Stimulated activated naive B cell treated with anti-CD40 and anti-IgM and Interleukin-4, amounts not matched to agents 10 μg/mL and 1 μg/mL and 100 μg/mL, for 72 hours (primary cell): Measurements from ENCODE around the gene CHD2.

Experiments
- ATAC-seq, 2 donors: fragments of 150-1000 bp; cut with Tn5 transposase; replicated peaks; 2 replicates each; pipeline ENCODE4 v1.10.0; 2021; ENCODE audit warnings: moderate library complexity in 1 of 2
- DNase-seq: peaks from one replicate; pipeline ENCODE4 v3.0.0; 2021
- H3K27ac Mint-ChIP-seq: one replicate; pipeline ENCODE4 v1.8.0; 2022; ENCODE audit warnings: mild to moderate bottlenecking, mixed read lengths
- H3K27me3 Mint-ChIP-seq, 2 donors: one replicate each; pipeline ENCODE4 v1.8.0; 2022; ENCODE audit warnings: mixed read lengths in 2 of 2
- H3K36me3 Mint-ChIP-seq, 2 donors: one replicate each; pipeline ENCODE4 v1.8.0; 2022; ENCODE audit warnings: mixed read lengths in 2 of 2, mild to moderate bottlenecking in 1 of 2
- H3K4me1 Mint-ChIP-seq, 2 donors: one replicate each; pipeline ENCODE4 v1.8.0; 2022; ENCODE audit warnings: mixed read lengths in 2 of 2, mild to moderate bottlenecking in 1 of 2
- H3K4me3 Mint-ChIP-seq, 2 donors: one replicate each; pipeline ENCODE4 v1.8.0; 2022; ENCODE audit warnings: mild to moderate bottlenecking in 2 of 2, mixed read lengths in 2 of 2, moderate library complexity in 1 of 2
- H3K9me3 Mint-ChIP-seq, 2 donors: one replicate each; pipeline ENCODE4 v1.8.0; 2022; ENCODE audit warnings: mixed read lengths in 2 of 2, mild to moderate bottlenecking in 1 of 2

The CHD2 gene

GRCh38 chr15:92938387-92938786 is 38.3 kb downstream of the CHD2 start:
- peaks cover 53 to 56% of the 10 kb centered on the region in 2 donors for H3K36me3 Mint-ChIP-seq
- no peaks in the 10 kb centered on the region for H3K9me3 Mint-ChIP-seq
- peaks cover 6 to 25% of the 10 kb centered on the region in 2 donors for H3K4me1 Mint-ChIP-seq
- H3K27me3 Mint-ChIP-seq, result no peaks in the 10 kb centered on the region
- H3K27ac Mint-ChIP-seq, result peak overlapping the region; percentile 3
- ATAC-seq, result no peak
- no peak overlapping the region for H3K4me3 Mint-ChIP-seq
- no peak for DNase-seq

GRCh38 chr15:92941668-92942067 is 41.5 kb downstream of the CHD2 start:
- H3K27me3 Mint-ChIP-seq, result no peaks in the 10 kb centered on the region
- H3K9me3 Mint-ChIP-seq, result peaks cover 7 to 11% of the 10 kb centered on the region in 2 donors
- no peak for ATAC-seq
- peaks cover 46 to 55% of the 10 kb centered on the region in 2 donors for H3K36me3 Mint-ChIP-seq
- H3K27ac Mint-ChIP-seq, result no peak overlapping the region
- DNase-seq, result no peak
- no peak overlapping the region for H3K4me3 Mint-ChIP-seq
- H3K4me1 Mint-ChIP-seq, result peaks cover 8 to 20% of the 10 kb centered on the region in 2 donors

GRCh38 chr15:92942706-92943105 is 42.6 kb downstream of the CHD2 start:
- peaks cover 8 to 20% of the 10 kb centered on the region in 2 donors for H3K4me1 Mint-ChIP-seq
- DNase-seq (no peak), ATAC-seq (no peak)
- no peaks in the 10 kb centered on the region for H3K27me3 Mint-ChIP-seq
- peaks cover 52 to 61% of the 10 kb centered on the region in 2 donors for H3K36me3 Mint-ChIP-seq
- H3K4me3 Mint-ChIP-seq, result no peak overlapping the region
- H3K9me3 Mint-ChIP-seq, result peaks cover 13 to 20% of the 10 kb centered on the region in 2 donors
- H3K27ac Mint-ChIP-seq, result peak overlapping the region; percentile 77

DNA sequence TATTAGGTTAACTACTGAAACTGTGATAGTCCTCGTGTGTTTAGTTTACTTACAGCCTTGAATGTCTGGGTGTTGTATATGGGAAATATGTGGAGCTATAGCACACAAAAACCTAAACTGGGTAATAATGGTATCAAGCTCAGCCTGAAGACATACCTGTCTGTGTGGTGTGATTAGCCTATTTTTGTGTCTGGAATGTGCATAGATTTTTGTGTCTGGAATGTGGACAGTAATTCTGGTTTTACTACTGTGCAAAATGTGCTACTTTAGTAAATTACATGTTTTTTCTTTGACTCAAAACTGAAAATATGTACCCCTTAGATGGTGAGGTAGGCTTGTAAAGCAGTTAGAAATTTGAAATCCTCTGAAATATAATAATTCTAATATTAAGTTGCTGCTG is 43.5 kb downstream of the CHD2 start:
- no peak overlapping the region for H3K27ac Mint-ChIP-seq
- H3K4me3 Mint-ChIP-seq, result no peak overlapping the region
- peaks cover 18 to 23% of the 10 kb centered on the region in 2 donors for H3K9me3 Mint-ChIP-seq
- H3K27me3 Mint-ChIP-seq, result no peaks in the 10 kb centered on the region
- ATAC-seq (no peak), DNase-seq (no peak)
- peaks cover 8 to 20% of the 10 kb centered on the region in 2 donors for H3K4me1 Mint-ChIP-seq
- peaks cover 58 to 66% of the 10 kb centered on the region in 2 donors for H3K36me3 Mint-ChIP-seq

DNA sequence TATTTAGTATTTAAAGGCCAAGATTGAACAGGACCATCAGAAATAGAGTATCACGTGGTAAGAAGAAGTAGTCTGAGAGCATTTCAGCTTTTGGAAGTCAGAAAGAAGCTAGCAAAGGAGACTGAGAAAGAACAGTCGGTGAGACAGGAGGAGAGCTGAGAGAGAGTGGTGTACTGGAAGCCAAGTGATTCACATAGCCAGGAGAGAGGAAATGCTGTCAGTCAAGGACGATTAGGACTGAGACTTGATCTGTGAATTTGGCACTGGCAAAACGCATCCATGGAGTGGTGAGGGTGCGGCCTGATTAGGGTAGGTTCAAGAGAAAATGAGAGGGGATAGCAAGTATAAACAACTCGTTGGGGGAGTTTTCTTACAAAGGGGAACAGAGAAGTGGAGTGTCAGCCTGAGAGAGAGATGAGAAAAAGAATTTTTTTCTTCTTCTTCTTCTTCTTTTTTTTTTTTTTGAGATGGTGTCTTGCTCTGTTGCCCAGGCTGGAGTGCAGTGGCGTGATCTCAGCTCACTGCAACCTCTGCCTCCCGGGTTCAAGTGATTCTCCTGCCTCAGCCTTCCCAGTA is 44.9 kb downstream of the CHD2 start:
- Mint-ChIP-seq H3K27ac (peak overlapping the region; percentile 72), H3K4me3 (no peak overlapping the region), H3K9me3 (peaks cover 25 to 27% of the 10 kb centered on the region in 2 donors), H3K27me3 (no peaks in the 10 kb centered on the region), H3K4me1 (peaks cover 8 to 20% of the 10 kb centered on the region in 2 donors), H3K36me3 (peaks cover 65 to 75% of the 10 kb centered on the region in 2 donors)
- DNase-seq (no peak), ATAC-seq (peak; percentile 54 to 65)

- Mint-ChIP-seq H3K4me1 (peaks cover 8 to 19% of the 10 kb centered on the region in 2 donors), H3K9me3 (peaks cover 25 to 27% of the 10 kb centered on the region in 2 donors), H3K36me3 (peaks cover 76 to 80% of the 10 kb centered on the region in 2 donors), H3K27me3 (no peaks in the 10 kb centered on the region), H3K4me3 (peak overlapping the region in 1 of 2 donors; percentile 51), H3K27ac (peak overlapping the region; percentile 76)
- ATAC-seq (no peak), DNase-seq (no peak)
Measured at GRCh38 chr15:92947071-92947730, 47.1 kb downstream of the CHD2 start.

DNA sequence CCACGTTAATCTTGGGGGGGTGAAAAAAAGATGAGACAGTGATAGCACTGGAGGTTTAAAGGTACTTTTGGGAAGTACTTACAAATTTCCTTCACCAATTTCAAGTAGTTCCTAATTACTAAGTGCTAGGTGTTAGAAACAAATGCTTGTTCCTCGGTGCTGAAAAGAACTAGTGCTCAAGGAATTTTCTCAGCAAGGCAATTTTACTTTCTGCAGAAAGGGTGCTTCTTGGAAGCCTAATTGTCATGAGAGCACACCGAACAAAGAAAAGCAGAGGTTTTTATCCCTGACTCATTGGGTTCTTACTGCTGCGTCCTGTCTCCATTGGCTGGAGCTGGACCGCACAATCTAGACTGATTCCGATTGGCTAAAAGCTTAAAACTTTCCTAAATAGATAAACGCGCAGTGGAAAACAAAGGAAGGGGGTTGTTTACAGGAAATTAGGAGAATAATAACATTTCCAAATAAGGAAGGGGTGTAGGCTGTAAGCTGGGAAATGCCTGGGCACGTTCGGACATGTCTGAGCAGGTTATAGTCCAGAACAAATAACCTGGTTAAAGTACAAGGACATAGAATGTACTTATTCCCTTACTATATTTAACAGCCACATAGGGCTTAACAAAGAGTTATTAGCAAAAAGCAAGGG is 49.6 kb downstream of the CHD2 start:
- Mint-ChIP-seq H3K9me3 (peaks cover 24 to 25% of the 10 kb centered on the region in 2 donors), H3K4me1 (peaks cover 3 to 6% of the 10 kb centered on the region in 2 donors), H3K4me3 (no peak overlapping the region), H3K27ac (peak overlapping the region; percentile 69), H3K36me3 (peaks cover 57 to 65% of the 10 kb centered on the region in 2 donors), H3K27me3 (no peaks in the 10 kb centered on the region)
- ATAC-seq (no peak), DNase-seq (no peak)

GRCh38 chr15:92951800-92952457 is 51.8 kb downstream of the CHD2 start:
- peaks cover 52 to 63% of the 10 kb centered on the region in 2 donors for H3K36me3 Mint-ChIP-seq
- no peak for DNase-seq
- H3K27ac Mint-ChIP-seq, result no peak overlapping the region
- no peak overlapping the region for H3K4me3 Mint-ChIP-seq
- H3K27me3 Mint-ChIP-seq, result no peaks in the 10 kb centered on the region
- H3K9me3 Mint-ChIP-seq, result peaks cover 15 to 19% of the 10 kb centered on the region in 2 donors
- ATAC-seq, result no peak
- peaks cover 0 to 6% of the 10 kb centered on the region in 2 donors for H3K4me1 Mint-ChIP-seq

GRCh38 chr15:92952458-92952850 is 52.3 kb downstream of the CHD2 start:
- no peak overlapping the region for H3K4me3 Mint-ChIP-seq
- peaks cover 9 to 14% of the 10 kb centered on the region in 2 donors for H3K9me3 Mint-ChIP-seq
- no peak overlapping the region for H3K27ac Mint-ChIP-seq
- DNase-seq (no peak), ATAC-seq (no peak)
- no peaks in the 10 kb centered on the region for H3K27me3 Mint-ChIP-seq
- peaks cover 3 to 6% of the 10 kb centered on the region in 2 donors for H3K4me1 Mint-ChIP-seq
- H3K36me3 Mint-ChIP-seq, result peaks cover 51 to 63% of the 10 kb centered on the region in 2 donors

DNA sequence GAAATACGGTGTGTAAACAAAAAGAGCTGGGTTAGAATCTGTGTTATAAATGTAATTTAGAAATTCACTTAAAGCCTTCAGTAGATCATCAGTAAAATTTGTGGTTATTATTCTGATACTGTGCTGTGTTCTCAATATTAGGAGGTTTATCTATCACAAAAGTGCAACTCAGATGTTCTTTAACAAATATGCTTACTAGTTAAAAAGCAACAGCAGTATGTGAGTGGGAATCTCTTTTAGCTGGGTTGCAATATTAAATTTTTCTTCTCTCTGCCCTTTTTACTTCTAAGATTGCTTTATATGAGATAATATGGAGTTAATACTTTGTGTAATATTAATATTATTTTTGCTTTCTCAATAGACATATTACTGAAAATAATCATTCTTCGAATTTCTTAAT is 53.4 kb downstream of the CHD2 start:
- H3K36me3 Mint-ChIP-seq, result peaks cover 47 to 61% of the 10 kb centered on the region in 2 donors
- DNase-seq (no peak), ATAC-seq (no peak)
- no peak overlapping the region for H3K4me3 Mint-ChIP-seq
- no peak overlapping the region for H3K27ac Mint-ChIP-seq
- peaks cover 9 to 13% of the 10 kb centered on the region in 2 donors for H3K4me1 Mint-ChIP-seq
- peaks cover 3 to 8% of the 10 kb centered on the region in 2 donors for H3K9me3 Mint-ChIP-seq
- H3K27me3 Mint-ChIP-seq, result no peaks in the 10 kb centered on the region

DNA sequence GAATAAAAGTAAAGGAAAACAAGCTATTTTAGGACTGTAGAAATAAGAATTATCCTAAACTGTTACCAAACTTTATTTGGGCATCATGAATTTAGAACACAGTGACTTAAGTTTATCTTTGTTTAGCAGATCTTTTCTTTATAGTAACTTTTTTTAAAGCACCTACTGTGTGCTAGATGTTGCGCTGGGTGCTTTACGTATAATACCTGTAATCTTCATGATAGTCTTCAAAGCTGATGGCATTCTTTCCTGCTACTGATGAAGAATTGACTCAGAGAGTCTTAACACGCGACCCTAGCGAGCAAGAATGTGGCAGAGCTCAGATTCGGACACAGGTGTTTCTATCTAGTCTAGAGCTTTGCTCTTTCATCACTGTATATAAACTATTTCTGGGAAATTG is 53.9 kb downstream of the CHD2 start:
- H3K27me3 Mint-ChIP-seq, result no peaks in the 10 kb centered on the region
- peaks cover 9 to 16% of the 10 kb centered on the region in 2 donors for H3K4me1 Mint-ChIP-seq
- H3K9me3 Mint-ChIP-seq, result peaks cover 3 to 6% of the 10 kb centered on the region in 2 donors
- no peak for ATAC-seq
- peaks cover 45 to 59% of the 10 kb centered on the region in 2 donors for H3K36me3 Mint-ChIP-seq
- DNase-seq, result no peak
- H3K4me3 Mint-ChIP-seq, result no peak overlapping the region
- H3K27ac Mint-ChIP-seq, result no peak overlapping the region

- Mint-ChIP-seq H3K4me1 (peaks cover 11 to 20% of the 10 kb centered on the region in 2 donors), H3K36me3 (peaks cover 42 to 59% of the 10 kb centered on the region in 2 donors), H3K9me3 (peaks cover 3% of the 10 kb centered on the region in 2 donors), H3K4me3 (no peak overlapping the region), H3K27me3 (no peaks in the 10 kb centered on the region), H3K27ac (no peak overlapping the region)
- DNase-seq (no peak), ATAC-seq (no peak)
Measured at GRCh38 chr15:92954578-92954977, 54.5 kb downstream of the CHD2 start.

- H3K27ac Mint-ChIP-seq, result peak overlapping the region; percentile 33
- no peaks in the 10 kb centered on the region for H3K9me3 Mint-ChIP-seq
- H3K4me3 Mint-ChIP-seq, result no peak overlapping the region
- peaks cover 36 to 57% of the 10 kb centered on the region in 2 donors for H3K36me3 Mint-ChIP-seq
- H3K27me3 Mint-ChIP-seq, result no peaks in the 10 kb centered on the region
- H3K4me1 Mint-ChIP-seq, result peaks cover 12 to 20% of the 10 kb centered on the region in 2 donors
- ATAC-seq (no peak), DNase-seq (no peak)
Measured at GRCh38 chr15:92955706-92956105, 55.6 kb downstream of the CHD2 start.

- ATAC-seq (no peak), DNase-seq (no peak)
- H3K4me1 Mint-ChIP-seq, result peaks cover 12 to 31% of the 10 kb centered on the region in 2 donors
- H3K9me3 Mint-ChIP-seq, result no peaks in the 10 kb centered on the region
- no peaks in the 10 kb centered on the region for H3K27me3 Mint-ChIP-seq
- peak overlapping the region; percentile 31 for H3K27ac Mint-ChIP-seq
- H3K4me3 Mint-ChIP-seq, result no peak overlapping the region
- H3K36me3 Mint-ChIP-seq, result peaks cover 41 to 65% of the 10 kb centered on the region in 2 donors
Measured at GRCh38 chr15:92958105-92958504, 58.0 kb downstream of the CHD2 start.
